HUES64 (cell line): ENCODE measurements around the gene CYREN. TPM values are rescaled to one million over a fixed set of nuclear protein-coding genes. Genes with fewer than 3 reads are reported as not detected.
A peak's percentile ranks its signal among the peaks of the same experiment; 100 is the strongest.
"Not testable (repeated sequence)": the region's sequence is repeated elsewhere in the genome, so short reads cannot be mapped to it uniquely, and the experiment has no call there.

Source experiments
- H3K27ac ChIP-seq: 2 replicates; pipeline ENCODE4 v1.7.0; 2013; ENCODE audit warnings: low read depth, low read length, inconsistent platforms
- H3K27me3 ChIP-seq: 2 replicates; pipeline ENCODE4 v1.6.1; 2013; ENCODE audit warnings: mild to moderate bottlenecking, low read length; ENCODE audit not compliant: insufficient read depth
- H3K36me3 ChIP-seq: 2 replicates; pipeline ENCODE4 v1.6.1; 2013; ENCODE audit warnings: mild to moderate bottlenecking, low read length; ENCODE audit not compliant: insufficient read depth
- H3K4me1 ChIP-seq: 2 replicates; pipeline ENCODE4 v1.6.1; 2013; ENCODE audit warnings: mild to moderate bottlenecking, low read length, moderate library complexity; ENCODE audit not compliant: insufficient read depth
- H3K4me3 ChIP-seq: 2 replicates; pipeline ENCODE4 v1.5.1; 2013; ENCODE audit warnings: mild to moderate bottlenecking, low read length, moderate library complexity
- H3K9ac ChIP-seq: 2 replicates; pipeline ENCODE4 v1.6.1; 2013; ENCODE audit warnings: mild to moderate bottlenecking, low read depth, low read length
- H3K9me3 ChIP-seq: 2 replicates; pipeline ENCODE4 v1.6.1; 2013; ENCODE audit warnings: low read depth, low read length; ENCODE audit not compliant: insufficient read depth
- WGBS: fragments of 150-250, 120-280 bp; methylation state at CpG from one replicate; pipeline ENCODE4 v1.1.7; 2013; ENCODE audit warnings: missing lambda C conversion rate; 5-methylcytosine and 5-hydroxymethylcytosine counted together
- polyA plus RNA-seq, 2 experiments: library from polyadenylated mRNA; stranded (reverse); fragments of 50-300 nt; gene quantifications; one replicate each; pipeline ENCODE4 v1.2.3, GENCODE V29; 2013

CYREN gene
- polyA plus RNA-seq (2013, experiment 1 of 2) = 38.6 TPM
- polyA plus RNA-seq (2013, experiment 2 of 2) = 36.1 TPM

- Histone ChIP-seq H3K9ac (peak within 1 kb of the TSS; percentile 99), H3K4me3 (peak within 1 kb of the TSS; percentile 99), H3K4me1 (peaks cover 6% of the 10 kb centered on the region), H3K27me3 (no peaks in the 10 kb centered on the region), H3K27ac (peak within 1 kb of the TSS; percentile 100), H3K36me3 (peaks cover 33% of the 10 kb centered on the region), H3K9me3 (no peaks in the 10 kb centered on the region)
- under 1% methylated on average over 77 of the region's 77 CpGs for WGBS
Observed at GRCh38 chr7:135170274-135170997, at the start of gene CYREN. Gene CYREN, minus strand, starts transcription at chr7:135170707. Its CDS starts 1,785 bp downstream, at chr7:135168922.

GRCh38 chr7:135217645-135218509 lies 47.4 kb upstream of the CYREN start:
- no peak overlapping the region for H3K9ac ChIP-seq
- H3K27ac ChIP-seq = no peak overlapping the region
- H3K9me3 ChIP-seq = 0 out of 2 replicates have a peak, but pooled peaks cover 2% of the 10 kb centered on the region
- no peak overlapping the region for H3K4me3 ChIP-seq
- no peaks in the 10 kb centered on the region for H3K36me3 ChIP-seq
- peaks cover 10% of the 10 kb centered on the region; the same call in 1 of the 2 replicates for H3K4me1 ChIP-seq
- H3K27me3 ChIP-seq = no peaks in the 10 kb centered on the region
- WGBS = 91% methylated on average over 5 of the region's 5 CpGs

- H3K27me3 ChIP-seq = peaks cover 3% of the 10 kb centered on the region
- WGBS = 85% methylated on average over 3 of the region's 3 CpGs
- H3K4me3 ChIP-seq = no peak overlapping the region
- no peaks in the 10 kb centered on the region for H3K36me3 ChIP-seq
- H3K27ac ChIP-seq = no peak overlapping the region
- H3K9me3 ChIP-seq = 0 out of 2 replicates have a peak, but pooled peaks cover 2% of the 10 kb centered on the region
- no peak overlapping the region for H3K9ac ChIP-seq
- H3K4me1 ChIP-seq = no peaks in the 10 kb centered on the region
Observed at GRCh38 chr7:135215698-135216097, 45.2 kb upstream of the CYREN start.

GRCh38 chr7:135215180-135215579 lies 44.7 kb upstream of the CYREN start:
- Histone ChIP-seq H3K9me3 (no peaks in the 10 kb centered on the region), H3K27ac (no peak overlapping the region), H3K27me3 (peaks cover 9% of the 10 kb centered on the region), H3K36me3 (no peaks in the 10 kb centered on the region), H3K4me3 (no peak overlapping the region), H3K4me1 (no peaks in the 10 kb centered on the region), H3K9ac (no peak overlapping the region)
- 94% methylated on average over 4 of the region's 4 CpGs for WGBS

GRCh38 chr7:135213831-135214230 lies 43.3 kb upstream of the CYREN start:
- 84% methylated on average over 2 of the region's 2 CpGs for WGBS
- H3K9me3 ChIP-seq = no peaks in the 10 kb centered on the region
- no peaks in the 10 kb centered on the region for H3K36me3 ChIP-seq
- no peak overlapping the region for H3K4me3 ChIP-seq
- H3K27ac ChIP-seq = no peak overlapping the region
- H3K9ac ChIP-seq = no peak overlapping the region
- H3K27me3 ChIP-seq = peaks cover 9% of the 10 kb centered on the region
- H3K4me1 ChIP-seq = no peaks in the 10 kb centered on the region

- H3K27me3 ChIP-seq, H3K9me3 ChIP-seq, H3K4me1 ChIP-seq, H3K36me3 ChIP-seq: not testable (repeated sequence)
- Histone ChIP-seq H3K27ac (0 out of 2 replicates have a peak overlapping the region, but pooled peaks have one; percentile 61), H3K9ac (peak overlapping the region; percentile 86), H3K4me3 (peak overlapping the region; percentile 93)
- WGBS = 72% methylated on average over 30 of the region's 30 CpGs
Observed at GRCh38 chr7:135211946-135212685, 41.6 kb upstream of the CYREN start.

GRCh38 chr7:135211179-135211945 lies 40.9 kb upstream of the CYREN start, which contains the start of gene WDR91:
Gene WDR91, minus strand, starts transcription at chr7:135211526. Its CDS starts 24 bp downstream, at chr7:135211502.
- no peaks in the 10 kb centered on the region for H3K4me1 ChIP-seq
- peaks cover 9% of the 10 kb centered on the region for H3K27me3 ChIP-seq
- peak within 1 kb of the TSS; percentile 86 for H3K9ac ChIP-seq
- WGBS = under 1% methylated on average over 82 of the region's 82 CpGs
- no peaks in the 10 kb centered on the region for H3K9me3 ChIP-seq
- 0 out of 2 replicates have a peak within 1 kb of the TSS, but pooled peaks have one; percentile 61 for H3K27ac ChIP-seq
- H3K4me3 ChIP-seq = peak within 1 kb of the TSS; percentile 93
- no peaks in the 10 kb centered on the region for H3K36me3 ChIP-seq

GRCh38 chr7:135210888-135211178 lies 40.3 kb upstream of the CYREN start:
- no peak overlapping the region for H3K27ac ChIP-seq
- peak overlapping the region; percentile 79 for H3K9ac ChIP-seq
- H3K4me1 ChIP-seq = no peaks in the 10 kb centered on the region
- WGBS = 10% methylated on average over 13 of the region's 13 CpGs
- H3K36me3 ChIP-seq = no peaks in the 10 kb centered on the region
- peaks cover 9% of the 10 kb centered on the region for H3K27me3 ChIP-seq
- no peaks in the 10 kb centered on the region for H3K9me3 ChIP-seq
- H3K4me3 ChIP-seq = peak overlapping the region; percentile 93

- Histone ChIP-seq H3K4me1 (no peaks in the 10 kb centered on the region), H3K36me3 (peaks cover 4% of the 10 kb centered on the region; the same call in 1 of the 2 replicates), H3K4me3 (no peak overlapping the region), H3K9me3 (no peaks in the 10 kb centered on the region), H3K27ac (no peak overlapping the region), H3K9ac (no peak overlapping the region), H3K27me3 (peaks cover 9% of the 10 kb centered on the region)
- 98% methylated on average over 6 of the region's 7 CpGs for WGBS
Observed at GRCh38 chr7:135209225-135209834, 38.8 kb upstream of the CYREN start.
